ENCODE results near the gene MATK.

MATK gene

DNA sequence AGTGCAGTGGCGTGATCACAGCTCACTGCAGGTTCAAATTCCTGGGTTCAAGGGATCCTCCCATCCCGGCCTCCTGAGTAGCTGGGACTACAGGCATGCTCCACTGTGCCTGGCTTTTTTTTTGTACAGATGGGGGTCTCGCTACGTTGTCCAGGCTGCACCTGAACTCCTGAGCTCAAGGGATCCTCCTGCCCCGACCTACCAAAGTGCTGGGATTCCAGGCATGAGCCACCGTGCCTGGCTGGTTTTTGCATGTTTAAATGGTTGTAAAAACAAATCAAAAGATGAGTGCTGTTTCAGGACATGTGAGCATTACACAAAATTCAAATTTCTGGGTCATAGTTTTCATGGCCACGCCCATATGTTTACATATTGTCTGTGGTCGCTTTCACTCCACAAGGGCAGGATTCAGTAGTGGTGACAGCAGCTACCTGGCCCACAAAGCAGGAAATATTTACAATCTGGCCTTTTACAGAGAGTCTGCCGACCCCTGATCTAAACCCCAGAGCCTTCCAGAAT lies 5.3 kb downstream of the MATK start:
- peaks cover 0 to 6% of the 10 kb centered on the region in 2 donors for H3K9me3 ChIP-seq (ENCODE audit: control insufficient read depth in 2 of 2, low read length in 2 of 2)
- no peaks in the 10 kb centered on the region for H3K4me1 ChIP-seq (ENCODE audit: control insufficient read depth in 2 of 2, insufficient read depth in 2 of 2, low read length in 2 of 2)
- no peak overlapping the region for H3K9ac ChIP-seq (ENCODE audit: low read depth in 1 of 2, low read length in 2 of 2)
- no peaks in the 10 kb centered on the region for H3K36me3 ChIP-seq (ENCODE audit: control insufficient read depth in 2 of 2, insufficient read depth in 2 of 2, low read length in 2 of 2)
- no peaks in the 10 kb centered on the region for H3K27me3 ChIP-seq (ENCODE audit: control insufficient read depth in 2 of 2, insufficient read depth in 2 of 2, low read length in 2 of 2)
- H3K4me3 ChIP-seq (ENCODE audit: low read length in 2 of 2), result no peak overlapping the region
- no peak overlapping the region for H3K27ac ChIP-seq (ENCODE audit: low read depth in 2 of 2, low read length in 2 of 2)

- no peak overlapping the region for H3K4me3 ChIP-seq (ENCODE audit: low read length in 2 of 2)
- H3K9ac ChIP-seq (ENCODE audit: low read depth in 1 of 2, low read length in 2 of 2), result no peak overlapping the region
- H3K4me1 ChIP-seq (ENCODE audit: control insufficient read depth in 2 of 2, insufficient read depth in 2 of 2, low read length in 2 of 2), result no peaks in the 10 kb centered on the region
- H3K27ac ChIP-seq (ENCODE audit: low read depth in 2 of 2, low read length in 2 of 2), result no peak overlapping the region
- no peaks in the 10 kb centered on the region for H3K27me3 ChIP-seq (ENCODE audit: control insufficient read depth in 2 of 2, insufficient read depth in 2 of 2, low read length in 2 of 2)
- H3K9me3 ChIP-seq (ENCODE audit: control insufficient read depth in 2 of 2, low read length in 2 of 2), result peaks cover 0 to 6% of the 10 kb centered on the region in 2 donors
- no peaks in the 10 kb centered on the region for H3K36me3 ChIP-seq (ENCODE audit: control insufficient read depth in 2 of 2, insufficient read depth in 2 of 2, low read length in 2 of 2)
Measured at GRCh38 chr19:3778899-3779723, 7.1 kb downstream of the MATK start.

GRCh38 chr19:3778104-3778867 lies 7.9 kb downstream of the MATK start:
- Histone ChIP-seq H3K9me3 (ENCODE audit: control insufficient read depth in 2 of 2, low read length in 2 of 2) (peaks cover 0 to 6% of the 10 kb centered on the region in 2 donors), H3K36me3 (ENCODE audit: control insufficient read depth in 2 of 2, insufficient read depth in 2 of 2, low read length in 2 of 2) (no peaks in the 10 kb centered on the region), H3K4me3 (ENCODE audit: low read length in 2 of 2) (no peak overlapping the region), H3K4me1 (ENCODE audit: control insufficient read depth in 2 of 2, insufficient read depth in 2 of 2, low read length in 2 of 2) (no peaks in the 10 kb centered on the region), H3K9ac (ENCODE audit: low read depth in 1 of 2, low read length in 2 of 2) (no peak overlapping the region), H3K27ac (ENCODE audit: low read depth in 2 of 2, low read length in 2 of 2) (no peak overlapping the region), H3K27me3 (ENCODE audit: control insufficient read depth in 2 of 2, insufficient read depth in 2 of 2, low read length in 2 of 2) (no peaks in the 10 kb centered on the region)

- Histone ChIP-seq H3K4me3 (ENCODE audit: low read length in 2 of 2) (no peak overlapping the region), H3K4me1 (ENCODE audit: control insufficient read depth in 2 of 2, insufficient read depth in 2 of 2, low read length in 2 of 2) (no peaks in the 10 kb centered on the region), H3K36me3 (ENCODE audit: control insufficient read depth in 2 of 2, insufficient read depth in 2 of 2, low read length in 2 of 2) (no peaks in the 10 kb centered on the region), H3K9me3 (ENCODE audit: control insufficient read depth in 2 of 2, low read length in 2 of 2) (peaks cover 0 to under 1% of the 10 kb centered on the region in 2 donors), H3K9ac (ENCODE audit: low read depth in 1 of 2, low read length in 2 of 2) (no peak overlapping the region), H3K27me3 (ENCODE audit: control insufficient read depth in 2 of 2, insufficient read depth in 2 of 2, low read length in 2 of 2) (no peaks in the 10 kb centered on the region), H3K27ac (ENCODE audit: low read depth in 2 of 2, low read length in 2 of 2) (no peak overlapping the region)
Measured at GRCh38 chr19:3776479-3777040, 9.6 kb downstream of the MATK start.

GRCh38 chr19:3775831-3776230 lies 10.3 kb downstream of the MATK start:
- Histone ChIP-seq H3K9ac (ENCODE audit: low read depth in 1 of 2, low read length in 2 of 2) (no peak overlapping the region), H3K36me3 (ENCODE audit: control insufficient read depth in 2 of 2, insufficient read depth in 2 of 2, low read length in 2 of 2) (no peaks in the 10 kb centered on the region), H3K27ac (ENCODE audit: low read depth in 2 of 2, low read length in 2 of 2) (no peak overlapping the region), H3K9me3 (ENCODE audit: control insufficient read depth in 2 of 2, low read length in 2 of 2) (no peaks in the 10 kb centered on the region), H3K4me3 (ENCODE audit: low read length in 2 of 2) (no peak overlapping the region), H3K27me3 (ENCODE audit: control insufficient read depth in 2 of 2, insufficient read depth in 2 of 2, low read length in 2 of 2) (no peaks in the 10 kb centered on the region), H3K4me1 (ENCODE audit: control insufficient read depth in 2 of 2, insufficient read depth in 2 of 2, low read length in 2 of 2) (no peaks in the 10 kb centered on the region)

DNA sequence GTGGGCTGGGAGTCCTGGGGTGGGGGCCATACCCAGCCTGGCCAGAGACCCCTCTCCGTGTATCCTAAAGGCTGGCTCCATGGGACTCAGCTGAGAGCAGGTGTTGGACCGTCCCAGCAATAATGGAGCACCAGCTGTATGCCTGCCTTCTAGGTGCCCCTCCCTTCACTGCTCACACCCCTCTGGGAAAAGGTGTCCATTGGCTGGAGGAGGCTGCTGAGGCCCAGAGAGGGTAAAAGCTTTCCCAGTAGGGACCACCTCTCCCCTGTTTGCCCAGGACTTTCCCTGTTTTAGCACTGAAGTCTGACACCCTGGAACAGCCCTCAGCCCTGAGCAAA lies 10.8 kb downstream of the MATK start:
- Histone ChIP-seq H3K4me1 (ENCODE audit: control insufficient read depth in 2 of 2, insufficient read depth in 2 of 2, low read length in 2 of 2) (no peaks in the 10 kb centered on the region), H3K9ac (ENCODE audit: low read depth in 1 of 2, low read length in 2 of 2) (no peak overlapping the region), H3K4me3 (ENCODE audit: low read length in 2 of 2) (no peak overlapping the region), H3K36me3 (ENCODE audit: control insufficient read depth in 2 of 2, insufficient read depth in 2 of 2, low read length in 2 of 2) (no peaks in the 10 kb centered on the region), H3K27ac (ENCODE audit: low read depth in 2 of 2, low read length in 2 of 2) (no peak overlapping the region), H3K9me3 (ENCODE audit: control insufficient read depth in 2 of 2, low read length in 2 of 2) (no peaks in the 10 kb centered on the region), H3K27me3 (ENCODE audit: control insufficient read depth in 2 of 2, insufficient read depth in 2 of 2, low read length in 2 of 2) (no peaks in the 10 kb centered on the region)

- no peak overlapping the region for H3K9ac ChIP-seq (ENCODE audit: low read depth in 1 of 2, low read length in 2 of 2)
- H3K27ac ChIP-seq (ENCODE audit: low read depth in 2 of 2, low read length in 2 of 2), result no peak overlapping the region
- H3K4me1 ChIP-seq (ENCODE audit: control insufficient read depth in 2 of 2, insufficient read depth in 2 of 2, low read length in 2 of 2), result no peaks in the 10 kb centered on the region
- no peaks in the 10 kb centered on the region for H3K36me3 ChIP-seq (ENCODE audit: control insufficient read depth in 2 of 2, insufficient read depth in 2 of 2, low read length in 2 of 2)
- no peak overlapping the region for H3K4me3 ChIP-seq (ENCODE audit: low read length in 2 of 2)
- H3K27me3 ChIP-seq (ENCODE audit: control insufficient read depth in 2 of 2, insufficient read depth in 2 of 2, low read length in 2 of 2), result no peaks in the 10 kb centered on the region
- no peaks in the 10 kb centered on the region for H3K9me3 ChIP-seq (ENCODE audit: control insufficient read depth in 2 of 2, low read length in 2 of 2)
Measured at GRCh38 chr19:3774621-3775373, 11.4 kb downstream of the MATK start.

DNA sequence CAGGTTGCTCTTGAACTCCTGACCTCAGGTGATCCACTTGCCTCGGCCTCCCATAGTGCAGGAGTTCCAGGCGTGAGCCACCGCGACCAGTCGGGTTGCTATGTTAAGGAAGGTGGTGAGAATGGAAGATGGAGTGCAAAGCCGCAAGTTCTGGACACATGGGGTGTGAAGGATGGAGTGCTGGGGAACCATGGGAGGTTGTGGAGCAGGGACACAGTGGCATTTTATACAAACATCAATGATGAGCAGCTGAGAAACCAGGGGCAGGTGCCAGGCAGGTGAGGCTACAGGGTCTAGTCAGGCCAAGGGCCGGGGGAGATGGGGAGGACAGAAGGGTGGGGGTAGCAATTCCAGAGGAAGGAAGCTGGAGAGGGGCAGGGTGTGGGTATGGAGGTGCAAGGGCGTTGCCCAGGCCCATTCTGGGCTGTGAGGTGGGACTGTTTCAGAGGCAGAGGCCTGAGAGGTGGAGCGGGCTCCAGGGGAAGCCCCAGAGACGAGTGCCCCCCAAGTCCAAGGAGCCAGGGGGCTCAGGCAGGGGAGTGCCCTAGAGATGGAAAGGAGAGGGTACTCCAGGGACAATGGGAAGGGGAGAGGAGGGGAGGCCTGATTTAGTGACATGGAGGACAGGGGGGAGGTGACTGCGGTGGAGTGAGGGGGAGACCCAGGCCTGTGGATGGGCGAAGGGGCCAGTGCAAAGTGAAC lies 12.2 kb downstream of the MATK start:
- Histone ChIP-seq H3K27me3 (ENCODE audit: control insufficient read depth in 2 of 2, insufficient read depth in 2 of 2, low read length in 2 of 2) (no peaks in the 10 kb centered on the region), H3K4me1 (ENCODE audit: control insufficient read depth in 2 of 2, insufficient read depth in 2 of 2, low read length in 2 of 2) (no peaks in the 10 kb centered on the region), H3K9me3 (ENCODE audit: control insufficient read depth in 2 of 2, low read length in 2 of 2) (no peaks in the 10 kb centered on the region), H3K9ac (ENCODE audit: low read depth in 1 of 2, low read length in 2 of 2) (no peak overlapping the region), H3K36me3 (ENCODE audit: control insufficient read depth in 2 of 2, insufficient read depth in 2 of 2, low read length in 2 of 2) (no peaks in the 10 kb centered on the region), H3K27ac (ENCODE audit: low read depth in 2 of 2, low read length in 2 of 2) (no peak overlapping the region), H3K4me3 (ENCODE audit: low read length in 2 of 2) (no peak overlapping the region)

- Histone ChIP-seq H3K4me3 (ENCODE audit: low read length in 2 of 2) (no peak within 1 kb of the TSS), H3K27ac (ENCODE audit: low read depth in 2 of 2, low read length in 2 of 2) (no peak within 1 kb of the TSS), H3K9ac (ENCODE audit: low read depth in 1 of 2, low read length in 2 of 2) (no peak within 1 kb of the TSS), H3K9me3 (ENCODE audit: control insufficient read depth in 2 of 2, low read length in 2 of 2) (no peaks in the 10 kb centered on the region), H3K4me1 (ENCODE audit: control insufficient read depth in 2 of 2, insufficient read depth in 2 of 2, low read length in 2 of 2) (no peaks in the 10 kb centered on the region), H3K36me3 (ENCODE audit: control insufficient read depth in 2 of 2, insufficient read depth in 2 of 2, low read length in 2 of 2) (peaks cover 8 to 13% of the 10 kb centered on the region in 2 donors), H3K27me3 (ENCODE audit: control insufficient read depth in 2 of 2, insufficient read depth in 2 of 2, low read length in 2 of 2) (no peaks in the 10 kb centered on the region)
Measured at GRCh38 chr19:3771906-3772455, 14.2 kb downstream of the MATK start, which contains the start of gene RAX2. TSS of gene RAX2 (minus strand) at chr19:3772228. CDS start at chr19:3771742, 486 bp downstream.
